Chondrocyte (in vitro differentiated cells): ENCODE measurements around the gene AKAP8. TPM values are rescaled to one million over a fixed set of nuclear protein-coding genes. Genes with fewer than 3 reads are reported as not detected.
A peak's percentile ranks its signal among the peaks of the same experiment; 100 is the strongest.
"Not testable (repeated sequence)": the region's sequence is repeated elsewhere in the genome, so short reads cannot be mapped to it uniquely, and the experiment has no call there.

Experiments
- DNase-seq: peaks from one replicate; pipeline ENCODE4 v3.0.0; 2021; ENCODE audit warnings: mixed read lengths, low spot score
- H3K27ac Mint-ChIP-seq: one replicate; pipeline ENCODE4 v1.8.0; 2021; ENCODE audit warnings: mild to moderate bottlenecking, moderate library complexity, mixed read lengths; ENCODE audit not compliant: unreplicated experiment
- H3K27me3 Mint-ChIP-seq: 2 replicates; pipeline ENCODE4 v1.8.0; 2021; ENCODE audit warnings: low read depth, mixed read lengths
- H3K36me3 Mint-ChIP-seq: 2 replicates; pipeline ENCODE4 v1.8.0; 2021; ENCODE audit warnings: low read depth, mixed read lengths
- H3K4me1 Mint-ChIP-seq: 2 replicates; pipeline ENCODE4 v1.8.0; 2021; ENCODE audit warnings: low read depth, mild to moderate bottlenecking, mixed read lengths
- H3K4me3 Mint-ChIP-seq: one replicate; pipeline ENCODE4 v1.8.0; 2021; ENCODE audit warnings: mild to moderate bottlenecking, moderate library complexity, mixed read lengths; ENCODE audit not compliant: unreplicated experiment
- H3K9me3 Mint-ChIP-seq: 2 replicates; pipeline ENCODE4 v1.8.0; 2021; ENCODE audit warnings: low read depth, mixed read lengths
- CTCF ChIP-seq: fragments of 200-600 bp; sonication (generic); IDR thresholded peaks from 2 replicates; pipeline ENCODE4 v1.5.0; 2021; ENCODE audit warnings: antibody characterized with exemption, mild to moderate bottlenecking, moderate library complexity
- total RNA-seq: library from RNA; stranded (reverse); gene quantifications from 3 replicates; pipeline ENCODE4 v1.2.1, GENCODE V29; 2021

The AKAP8 gene
- total RNA-seq, 1 donor from 2014 or later = 23.5 TPM

GRCh38 chr19:15399234-15399515 is 19.6 kb upstream of the AKAP8 start:
- Mint-ChIP-seq H3K27me3 (no peaks in the 10 kb centered on the region), H3K4me3 (no peak overlapping the region), H3K27ac (no peak overlapping the region), H3K9me3 (no peaks in the 10 kb centered on the region), H3K4me1 (peaks cover 6% of the 10 kb centered on the region), H3K36me3 (peaks cover 28% of the 10 kb centered on the region)
- no peak for TF ChIP-seq CTCF
- DNase-seq = no peak

DNA sequence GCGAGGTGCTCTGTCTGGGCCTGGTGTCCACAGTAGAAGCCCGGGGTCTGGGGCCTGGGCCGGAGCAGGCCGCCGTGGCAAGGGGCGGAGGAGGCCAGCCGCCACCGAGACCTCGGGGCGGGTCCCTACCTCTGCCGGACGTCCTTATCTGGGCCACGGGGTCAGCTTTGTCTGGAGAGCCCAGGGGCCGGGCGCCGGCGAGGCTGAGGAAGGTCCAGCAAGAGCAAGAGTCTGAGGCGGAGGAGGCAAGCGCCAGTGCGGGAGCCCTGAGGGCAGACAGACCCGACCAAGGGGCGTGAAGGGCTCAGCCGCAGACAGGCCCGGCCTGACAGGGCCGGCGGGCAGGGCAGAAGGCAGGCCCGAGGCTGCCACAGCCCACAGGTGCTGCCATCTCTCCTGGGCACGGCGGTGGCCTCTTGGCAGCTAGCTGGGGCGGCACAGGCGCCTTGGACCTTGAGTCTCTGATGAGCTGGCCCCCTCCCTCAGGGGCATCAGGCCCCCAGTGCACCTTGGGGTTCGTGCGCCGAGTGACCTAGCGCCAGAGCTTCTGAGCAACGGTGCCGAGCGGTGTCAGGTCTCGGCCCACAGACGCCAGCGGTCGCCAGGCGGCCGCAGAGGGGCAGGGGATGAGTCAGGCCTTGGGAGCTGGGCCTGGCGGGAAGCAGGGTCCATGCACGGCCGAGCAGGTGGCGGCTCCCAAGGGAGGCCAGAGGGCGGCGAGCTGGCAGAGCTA is 19.1 kb upstream of the AKAP8 start:
- H3K9me3 Mint-ChIP-seq = no peaks in the 10 kb centered on the region
- no peaks in the 10 kb centered on the region for H3K27me3 Mint-ChIP-seq
- peaks cover 5% of the 10 kb centered on the region for H3K4me1 Mint-ChIP-seq
- no peak overlapping the region for H3K4me3 Mint-ChIP-seq
- H3K36me3 Mint-ChIP-seq = peaks cover 32% of the 10 kb centered on the region
- no peak for TF ChIP-seq CTCF
- no peak overlapping the region for H3K27ac Mint-ChIP-seq
- no peak for DNase-seq

GRCh38 chr19:15397782-15398181 is 18.2 kb upstream of the AKAP8 start:
- no peak overlapping the region for H3K4me3 Mint-ChIP-seq

GRCh38 chr19:15397236-15397635 is 17.6 kb upstream of the AKAP8 start:
- H3K4me3 Mint-ChIP-seq = no peak overlapping the region
- no peak for TF ChIP-seq CTCF

More at GRCh38 chr19:15397782-15398181, 18.2 kb upstream of the AKAP8 start:
- H3K36me3 Mint-ChIP-seq = peaks cover 38% of the 10 kb centered on the region
- H3K27me3 Mint-ChIP-seq = no peaks in the 10 kb centered on the region
- DNase-seq = no peak
- no peaks in the 10 kb centered on the region for H3K9me3 Mint-ChIP-seq
- TF ChIP-seq CTCF = no peak
- H3K27ac Mint-ChIP-seq = no peak overlapping the region
- peaks cover 5% of the 10 kb centered on the region for H3K4me1 Mint-ChIP-seq

DNA sequence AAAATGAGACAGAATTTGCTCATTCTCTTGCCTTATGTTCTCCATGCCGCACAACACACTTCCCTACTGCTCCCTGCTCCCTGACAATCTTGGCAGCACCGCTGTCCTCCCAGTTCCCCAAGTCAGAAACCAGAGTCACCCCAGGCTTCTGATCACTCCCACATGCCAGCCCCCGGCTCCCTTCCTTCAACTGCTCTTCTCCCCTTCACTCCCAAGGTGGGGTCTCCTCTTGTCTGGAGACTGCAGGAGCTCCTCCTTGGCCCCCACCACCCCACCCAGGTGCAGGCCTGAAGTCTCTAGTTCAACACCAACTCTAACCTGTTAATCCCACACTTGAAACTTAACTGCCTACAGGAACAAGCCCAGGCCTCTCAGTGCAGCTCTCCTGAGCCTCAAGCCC is 16.8 kb upstream of the AKAP8 start:
- no peaks in the 10 kb centered on the region for H3K27me3 Mint-ChIP-seq
- H3K27ac Mint-ChIP-seq = peak overlapping the region; percentile 63
- H3K4me3 Mint-ChIP-seq = no peak overlapping the region
- no peaks in the 10 kb centered on the region for H3K9me3 Mint-ChIP-seq
- H3K4me1 Mint-ChIP-seq = peaks cover 5% of the 10 kb centered on the region
- no peak for TF ChIP-seq CTCF
- H3K36me3 Mint-ChIP-seq = peaks cover 39% of the 10 kb centered on the region
- no peak for DNase-seq

More at GRCh38 chr19:15397236-15397635, 17.6 kb upstream of the AKAP8 start:
- Mint-ChIP-seq H3K9me3 (no peaks in the 10 kb centered on the region), H3K4me1 (peaks cover 5% of the 10 kb centered on the region), H3K36me3 (peaks cover 39% of the 10 kb centered on the region), H3K27me3 (no peaks in the 10 kb centered on the region), H3K27ac (no peak overlapping the region)
- DNase-seq = no peak

GRCh38 chr19:15395251-15395650 is 15.7 kb upstream of the AKAP8 start:
- not testable (repeated sequence) for DNase-seq, H3K4me3 Mint-ChIP-seq, H3K9me3 Mint-ChIP-seq, H3K4me1 Mint-ChIP-seq, H3K27me3 Mint-ChIP-seq
- peaks cover 41% of the 10 kb centered on the region for H3K36me3 Mint-ChIP-seq
- peak overlapping the region; percentile 17 for H3K27ac Mint-ChIP-seq
